Muscle layer of duodenum (tissue), 2 donors: Measurements from ENCODE around the gene PRSS53.
"Not testable (repeated sequence)": the region's sequence is repeated elsewhere in the genome, so short reads cannot be mapped to it uniquely, and the experiment has no call there.

Experiments
- H3K27ac ChIP-seq: one replicate; pipeline ENCODE4 v1.7.0; 2013; ENCODE audit warnings: mild to moderate bottlenecking, low read length
- H3K27me3 ChIP-seq: one replicate; pipeline ENCODE4 v1.7.0; 2013; ENCODE audit warnings: low read depth, mild to moderate bottlenecking, control low read depth, low read length
- H3K36me3 ChIP-seq, 2 donors: one replicate each; pipeline ENCODE4 v1.7.0; 2013; ENCODE audit warnings: low read length in 2 of 2, control low read depth in 1 of 2, mild to moderate bottlenecking in 1 of 2; ENCODE audit not compliant: insufficient read depth in 2 of 2, control insufficient read depth in 1 of 2
- H3K4me1 ChIP-seq, 2 donors: one replicate each; pipeline ENCODE4 v1.7.0; 2013; ENCODE audit warnings: low read length in 2 of 2, mild to moderate bottlenecking in 2 of 2, control low read depth in 1 of 2, moderate library complexity in 1 of 2; ENCODE audit not compliant: insufficient read depth in 2 of 2, control insufficient read depth in 1 of 2
- H3K4me3 ChIP-seq, 2 donors: one replicate each; pipeline ENCODE4 v1.7.0; 2013; ENCODE audit warnings: low read length in 2 of 2, low read depth in 1 of 2, mild to moderate bottlenecking in 1 of 2
- H3K9me3 ChIP-seq, 2 donors: one replicate each; pipeline ENCODE4 v1.7.0; 2013; ENCODE audit warnings: low read length in 2 of 2, control low read depth in 1 of 2, mild to moderate bottlenecking in 1 of 2; ENCODE audit not compliant: control insufficient read depth in 1 of 2
- donor health status: healthy.

The PRSS53 gene

DNA sequence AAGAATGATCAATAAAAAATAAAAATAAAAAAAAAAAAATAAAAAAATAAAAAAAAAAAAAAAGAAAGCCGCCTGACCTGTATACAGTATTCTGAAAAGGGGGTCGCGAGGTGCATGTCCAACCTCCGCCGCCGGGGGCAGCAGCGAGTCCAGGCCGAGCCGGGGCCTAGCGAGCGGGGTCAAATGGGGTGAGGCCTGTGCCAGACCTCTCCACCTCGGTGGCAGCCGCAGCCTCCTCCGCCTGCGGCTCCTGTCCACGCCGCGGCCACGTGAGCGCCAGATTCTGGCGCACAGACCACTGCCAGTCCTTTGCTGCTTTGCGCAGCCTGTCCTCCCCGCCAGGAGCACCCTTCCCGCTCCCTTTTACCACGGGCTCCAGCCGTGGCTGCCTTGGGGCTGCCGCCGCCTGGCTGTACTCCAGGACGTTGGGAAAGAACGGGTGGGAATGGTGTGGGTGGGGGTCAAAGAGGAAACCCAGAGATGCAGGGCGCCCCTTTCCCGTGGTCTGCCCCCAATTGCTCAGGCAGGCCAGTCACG is 17.0 kb upstream of the PRSS53 start:
- Histone ChIP-seq H3K9me3 (no peaks in the 10 kb centered on the region), H3K27ac (no peak overlapping the region), H3K36me3 (peaks cover 9 to 15% of the 10 kb centered on the region in 2 donors), H3K4me3 (peak overlapping the region in 1 of 2 donors; percentile 21), H3K27me3 (no peaks in the 10 kb centered on the region), H3K4me1 (peaks cover 4 to 14% of the 10 kb centered on the region in 2 donors)

DNA sequence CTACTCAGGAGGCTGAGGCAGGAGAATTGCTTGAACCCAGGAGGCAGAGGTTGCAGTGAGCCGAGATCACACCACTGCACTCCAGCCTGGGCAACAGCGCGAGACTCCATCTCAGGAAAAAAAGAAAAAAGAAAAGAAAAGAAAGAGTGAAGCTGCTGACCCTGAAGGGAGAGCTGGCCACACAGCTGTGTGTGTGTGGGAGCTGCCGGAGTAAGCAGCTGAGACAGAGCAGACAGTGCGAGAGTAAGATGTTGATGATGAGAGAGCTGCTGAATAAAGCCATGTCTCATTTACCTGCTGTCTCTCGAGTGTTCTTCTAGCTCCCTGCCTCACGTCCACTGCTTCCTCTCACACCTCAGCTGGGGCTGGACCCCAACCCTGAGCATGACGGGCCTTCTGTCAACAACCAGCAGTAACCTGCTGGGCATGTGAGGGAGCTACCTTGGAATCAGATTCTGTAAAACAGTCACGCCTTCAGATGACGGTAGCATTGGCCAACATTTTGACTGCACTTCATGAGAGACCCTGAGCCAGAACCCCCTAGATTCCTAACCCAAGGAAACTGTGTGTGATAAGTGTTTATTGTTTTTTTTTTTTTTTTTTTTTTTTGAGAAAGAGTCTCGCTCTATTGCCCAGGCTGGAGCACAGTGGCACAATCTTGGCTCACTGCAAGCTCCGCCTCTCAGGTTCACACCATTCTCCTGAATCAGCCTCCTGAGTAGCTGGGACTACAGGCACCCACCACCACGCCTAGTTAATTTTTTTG is 12.3 kb upstream of the PRSS53 start:
- H3K27ac ChIP-seq, H3K4me3 ChIP-seq, H3K4me1 ChIP-seq, H3K36me3 ChIP-seq, H3K9me3 ChIP-seq, H3K27me3 ChIP-seq: not testable (repeated sequence)

DNA sequence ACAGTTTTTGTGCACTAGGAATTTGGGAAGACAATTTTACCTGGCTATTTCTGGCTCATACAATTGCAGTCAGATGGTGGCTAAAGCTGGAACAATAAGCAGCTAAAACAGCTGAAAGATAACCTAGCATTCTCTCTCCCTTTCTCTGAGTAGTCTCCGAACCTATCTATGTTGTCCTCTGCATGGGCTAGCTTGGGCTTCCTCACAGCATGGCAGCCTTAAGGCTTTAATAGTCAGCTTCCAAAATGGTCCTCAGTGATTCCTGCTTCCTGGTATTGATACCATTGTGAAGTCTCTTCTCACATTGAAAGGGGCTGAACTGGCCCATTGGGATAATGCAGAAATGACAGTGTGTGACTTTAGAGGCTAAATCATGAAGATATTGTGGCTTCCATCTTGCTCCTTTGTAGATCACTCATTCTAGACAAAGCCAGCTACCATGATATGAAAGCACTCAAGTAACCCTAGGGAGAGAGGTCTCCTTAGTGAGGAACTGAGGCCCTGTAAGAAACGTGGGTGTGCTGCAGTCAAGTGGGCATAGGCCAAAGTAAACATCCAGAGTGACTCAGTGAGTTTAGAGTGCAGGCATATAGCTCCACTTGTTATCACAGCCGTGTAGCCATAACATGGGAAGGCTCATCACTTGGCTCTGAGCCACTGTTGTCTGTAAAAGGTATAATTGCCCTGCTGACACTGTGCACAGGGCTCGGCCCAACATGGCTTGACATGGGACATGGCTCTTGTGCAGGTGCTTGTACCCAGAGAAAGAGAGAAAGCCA is 11.3 kb upstream of the PRSS53 start:
- no peak overlapping the region for H3K27ac ChIP-seq
- no peaks in the 10 kb centered on the region for H3K27me3 ChIP-seq
- H3K4me3 ChIP-seq, result no peak overlapping the region
- H3K4me1 ChIP-seq, result peaks cover 0 to 5% of the 10 kb centered on the region in 2 donors
- no peaks in the 10 kb centered on the region for H3K9me3 ChIP-seq
- H3K36me3 ChIP-seq, result no peaks in the 10 kb centered on the region

DNA sequence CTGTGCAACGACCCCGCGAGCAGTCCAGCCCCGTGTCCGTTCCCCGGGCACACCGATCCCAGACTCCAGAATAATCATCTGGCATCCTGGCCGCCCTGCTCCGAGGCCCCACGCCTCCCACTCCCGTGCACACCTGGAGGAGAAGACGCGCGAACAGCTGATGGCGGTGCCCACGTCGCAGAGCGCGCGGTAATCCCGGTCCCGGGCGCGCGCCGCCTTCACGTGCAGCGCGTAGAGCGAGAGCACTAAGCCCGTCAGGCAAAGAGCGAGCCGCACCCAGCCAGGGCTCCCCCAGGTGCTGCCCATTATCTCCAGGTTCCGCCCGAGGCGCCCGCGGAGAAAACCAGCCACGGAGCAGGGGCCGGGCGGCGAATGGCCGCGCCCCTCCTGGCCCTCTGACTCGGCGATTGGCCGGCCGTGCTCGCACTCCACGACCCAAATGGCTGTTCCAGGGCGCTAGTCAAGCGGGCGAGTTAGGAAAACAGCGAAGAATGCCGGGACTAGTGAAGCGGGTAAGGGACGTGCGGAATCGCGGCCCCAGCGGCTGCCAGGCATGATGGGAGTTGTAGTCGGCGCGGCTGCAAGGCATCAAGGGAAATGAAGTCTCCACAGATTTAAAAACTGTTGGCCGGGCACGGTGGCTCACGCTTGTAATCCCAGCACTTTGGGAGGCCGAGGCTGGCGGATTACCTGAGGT is 5.8 kb upstream of the PRSS53 start, which contains the start of gene VKORC1:
Gene VKORC1 (minus strand): TSS at position 374 of the 697 bp plus-strand sequence. CDS start 68 bp downstream, at position 306.
- Histone ChIP-seq H3K4me3 (peak within 1 kb of the TSS; percentile 74 to 97), H3K4me1 (peaks cover 0 to 16% of the 10 kb centered on the region in 2 donors), H3K27ac (peak within 1 kb of the TSS; percentile 63), H3K36me3 (peaks cover 5 to 11% of the 10 kb centered on the region in 2 donors), H3K27me3 (no peaks in the 10 kb centered on the region), H3K9me3 (no peaks in the 10 kb centered on the region)

DNA sequence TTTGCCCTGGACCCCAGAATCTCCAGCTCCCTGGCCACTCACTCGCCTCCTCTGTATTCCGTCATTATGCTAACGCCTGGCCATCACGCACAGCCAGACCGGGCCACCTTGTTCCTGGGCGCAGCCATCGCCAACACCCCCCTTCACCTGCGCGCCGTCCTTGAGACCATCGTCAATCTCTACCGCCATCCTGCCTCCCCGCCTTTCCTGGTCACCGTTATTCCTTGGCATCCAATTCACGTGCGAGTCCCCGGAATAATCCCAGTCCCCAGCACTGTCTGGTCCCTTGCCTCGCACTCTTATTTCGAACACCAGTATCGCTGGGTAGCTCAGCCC is 5.3 kb upstream of the PRSS53 start:
- H3K27ac ChIP-seq, result peak overlapping the region; percentile 63
- peaks cover 0 to 16% of the 10 kb centered on the region in 2 donors for H3K4me1 ChIP-seq
- H3K4me3 ChIP-seq, result peak overlapping the region; percentile 74 to 97
- no peaks in the 10 kb centered on the region for H3K27me3 ChIP-seq
- H3K36me3 ChIP-seq, result peaks cover 7 to 14% of the 10 kb centered on the region in 2 donors
- no peaks in the 10 kb centered on the region for H3K9me3 ChIP-seq

DNA sequence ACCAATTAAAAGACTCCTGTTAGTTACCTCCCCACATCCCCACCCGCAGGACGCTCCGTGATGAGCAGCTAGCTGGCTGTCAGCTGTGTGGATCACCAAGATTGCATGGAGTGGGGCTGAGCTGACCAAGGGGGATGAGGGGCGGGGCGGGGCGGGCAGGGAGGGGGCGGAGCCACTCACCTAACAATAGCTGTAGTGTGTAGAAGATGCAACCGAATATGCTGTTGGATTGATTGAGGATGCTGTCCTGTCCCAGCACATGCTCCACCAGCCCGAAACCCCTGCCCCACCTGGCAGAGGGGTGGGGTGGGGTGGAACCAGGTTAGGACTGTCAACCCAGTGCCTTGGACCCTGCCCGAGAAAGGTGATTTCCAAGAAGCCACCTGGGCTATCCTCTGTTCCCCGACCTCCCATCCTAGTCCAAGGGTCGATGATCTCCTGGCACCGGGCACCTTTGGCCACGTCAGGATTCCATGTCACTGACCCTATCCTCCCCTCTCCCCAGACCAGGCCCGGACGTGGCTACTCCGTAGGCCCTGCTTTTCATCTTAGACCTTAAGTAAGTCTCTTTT is 4.5 kb upstream of the PRSS53 start:
- H3K9me3 ChIP-seq, result no peaks in the 10 kb centered on the region
- H3K36me3 ChIP-seq, result peaks cover 8 to 16% of the 10 kb centered on the region in 2 donors
- H3K27ac ChIP-seq, result no peak overlapping the region
- peaks cover 0 to 16% of the 10 kb centered on the region in 2 donors for H3K4me1 ChIP-seq
- H3K4me3 ChIP-seq, result peak overlapping the region in 1 of 2 donors; percentile 97
- no peaks in the 10 kb centered on the region for H3K27me3 ChIP-seq

DNA sequence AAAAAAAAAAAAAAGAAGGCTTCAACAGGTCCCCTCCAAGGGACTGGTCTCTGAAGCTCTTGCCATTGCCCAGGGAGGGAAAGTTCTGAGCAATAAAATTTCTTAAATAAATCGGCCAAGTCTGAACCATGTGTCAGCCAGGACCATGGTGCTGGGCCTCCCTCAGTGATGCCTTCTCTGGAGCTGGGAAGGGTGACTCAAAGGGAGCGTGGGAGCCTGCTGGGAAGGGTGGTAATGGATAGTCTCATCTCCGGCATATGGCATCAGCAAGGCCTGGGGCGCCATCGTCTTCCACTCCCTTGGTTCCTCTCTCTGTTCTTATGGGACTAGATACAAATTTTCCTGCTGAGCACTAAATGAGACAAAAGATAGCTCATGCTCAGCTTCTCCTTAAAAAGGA is 3.6 kb upstream of the PRSS53 start:
- H3K4me1 ChIP-seq, result peaks cover 0 to 16% of the 10 kb centered on the region in 2 donors
- H3K27ac ChIP-seq, result no peak overlapping the region
- no peaks in the 10 kb centered on the region for H3K27me3 ChIP-seq

DNA sequence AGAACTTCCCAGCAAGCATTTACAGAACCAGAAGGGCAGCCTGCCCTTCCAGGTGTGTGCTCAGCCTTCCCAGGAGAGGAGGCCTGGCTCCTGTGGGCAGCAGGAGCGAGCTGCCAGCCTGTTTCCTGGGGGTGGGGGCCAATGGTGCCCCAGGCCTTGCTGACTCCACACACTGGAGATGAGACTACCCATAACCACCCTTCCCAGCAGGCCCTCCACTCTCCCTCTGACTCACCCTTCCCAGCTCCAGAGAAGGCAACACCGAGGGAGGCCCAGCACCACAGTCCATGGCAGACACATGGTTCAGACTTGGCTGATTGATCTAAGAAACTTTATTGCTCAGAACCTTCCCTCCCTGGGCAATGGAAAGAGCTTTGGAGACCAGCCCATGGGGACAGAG is 1.8 kb upstream of the PRSS53 start:
- H3K9me3 ChIP-seq, result no peaks in the 10 kb centered on the region
- peaks cover 0 to 15% of the 10 kb centered on the region in 2 donors for H3K4me1 ChIP-seq
- no peak overlapping the region for H3K27ac ChIP-seq
- H3K36me3 ChIP-seq, result peaks cover 8 to 35% of the 10 kb centered on the region in 2 donors
- no peak overlapping the region for H3K4me3 ChIP-seq
- H3K27me3 ChIP-seq, result no peaks in the 10 kb centered on the region

More for the DNA sequence above, 3.6 kb upstream of the PRSS53 start:
- Histone ChIP-seq H3K9me3 (no peaks in the 10 kb centered on the region), H3K36me3 (peaks cover 8 to 20% of the 10 kb centered on the region in 2 donors), H3K4me3 (no peak overlapping the region)

DNA sequence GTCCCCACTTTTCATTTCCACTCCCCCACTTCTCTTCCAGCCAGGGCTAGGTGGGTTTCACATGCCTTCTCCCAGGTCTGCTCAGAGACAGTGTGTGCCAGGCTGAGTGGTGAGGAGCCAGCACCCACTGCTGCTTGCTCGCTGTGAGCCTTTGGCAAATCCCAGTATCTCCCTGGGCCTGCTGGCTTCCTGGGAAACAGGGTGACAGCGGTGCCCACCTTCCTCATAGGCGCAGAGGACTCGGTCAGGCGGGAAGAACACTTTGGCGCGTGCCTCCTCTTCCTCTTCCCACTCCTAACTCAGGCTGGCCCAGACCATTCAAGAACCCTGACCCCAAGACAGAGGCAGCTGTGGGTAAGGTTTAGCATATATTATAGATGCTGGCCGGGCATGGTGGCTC is 456 bp upstream of the PRSS53 start:
- H3K36me3 ChIP-seq, result peaks cover 8 to 47% of the 10 kb centered on the region in 2 donors
- no peaks in the 10 kb centered on the region for H3K9me3 ChIP-seq
- peaks cover 0 to 10% of the 10 kb centered on the region in 2 donors for H3K4me1 ChIP-seq
- no peaks in the 10 kb centered on the region for H3K27me3 ChIP-seq
- no peak overlapping the region for H3K27ac ChIP-seq
- H3K4me3 ChIP-seq, result no peak overlapping the region

DNA sequence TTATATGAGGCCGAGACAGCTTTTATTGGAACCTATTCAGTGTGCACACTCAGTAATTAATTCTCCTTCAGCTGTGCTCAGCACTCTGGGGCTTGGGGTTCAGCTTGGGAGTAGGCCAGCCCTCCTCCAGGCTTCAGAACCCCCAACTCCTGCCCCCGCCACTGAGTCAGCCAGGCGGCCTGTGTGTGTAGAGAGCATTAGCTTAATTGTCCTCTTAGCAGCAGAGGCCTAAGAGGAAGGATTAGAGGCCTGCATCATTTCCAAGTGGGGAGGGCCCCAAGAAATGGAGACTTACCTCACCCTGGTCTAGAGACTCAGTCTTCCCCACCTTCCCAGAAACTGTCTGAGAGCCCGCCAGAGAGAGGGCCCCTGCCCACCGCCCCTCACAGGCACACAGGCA is 772 bp downstream of the PRSS53 start:
- H3K9me3 ChIP-seq, result no peaks in the 10 kb centered on the region
- H3K27ac ChIP-seq, result no peak overlapping the region
- no peaks in the 10 kb centered on the region for H3K27me3 ChIP-seq
- peaks cover 8 to 52% of the 10 kb centered on the region in 2 donors for H3K36me3 ChIP-seq
- H3K4me3 ChIP-seq, result no peak overlapping the region
- peaks cover 0 to under 1% of the 10 kb centered on the region in 2 donors for H3K4me1 ChIP-seq
